Measurements from ENCODE around the gene MAPK1.

MAPK1 gene

DNA sequence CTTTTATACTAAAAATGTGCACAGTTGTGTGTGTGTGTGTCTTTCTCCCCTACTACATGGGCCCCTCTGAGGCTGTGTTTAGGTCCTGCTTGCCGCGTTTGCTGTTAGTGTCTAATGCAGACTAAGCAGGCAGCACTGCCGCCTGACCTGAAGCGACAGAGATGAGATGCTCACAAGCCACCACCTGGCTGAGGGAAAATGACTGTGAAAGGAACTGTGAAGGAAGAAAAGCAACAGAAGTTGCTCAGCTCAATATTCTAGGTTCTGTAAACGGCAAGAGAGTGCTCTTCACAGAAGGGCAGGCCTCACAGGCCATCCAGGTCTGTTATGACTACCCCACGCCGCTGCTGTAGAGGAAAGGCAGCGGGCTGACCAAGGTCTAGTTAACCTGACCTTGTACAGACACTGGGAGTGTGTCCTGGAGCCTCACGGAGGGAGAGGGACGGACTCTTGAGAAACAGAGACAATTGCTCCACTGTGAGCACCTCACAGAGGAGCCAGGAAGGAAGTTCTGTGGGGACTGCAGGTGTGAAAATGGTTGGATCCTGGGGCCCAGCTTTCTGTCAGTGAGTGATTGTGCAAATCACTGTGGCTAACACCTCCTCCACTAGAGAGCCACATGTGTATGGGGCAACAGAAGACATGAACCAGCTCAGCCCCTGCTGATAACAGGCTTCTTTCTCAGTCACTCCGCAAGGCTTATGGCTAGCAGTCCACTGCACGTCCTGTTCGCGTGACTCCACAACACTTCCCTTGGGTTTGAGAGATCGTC lies 100.6 kb downstream of the MAPK1 start:
- TF ChIP-seq, protein P1, sequence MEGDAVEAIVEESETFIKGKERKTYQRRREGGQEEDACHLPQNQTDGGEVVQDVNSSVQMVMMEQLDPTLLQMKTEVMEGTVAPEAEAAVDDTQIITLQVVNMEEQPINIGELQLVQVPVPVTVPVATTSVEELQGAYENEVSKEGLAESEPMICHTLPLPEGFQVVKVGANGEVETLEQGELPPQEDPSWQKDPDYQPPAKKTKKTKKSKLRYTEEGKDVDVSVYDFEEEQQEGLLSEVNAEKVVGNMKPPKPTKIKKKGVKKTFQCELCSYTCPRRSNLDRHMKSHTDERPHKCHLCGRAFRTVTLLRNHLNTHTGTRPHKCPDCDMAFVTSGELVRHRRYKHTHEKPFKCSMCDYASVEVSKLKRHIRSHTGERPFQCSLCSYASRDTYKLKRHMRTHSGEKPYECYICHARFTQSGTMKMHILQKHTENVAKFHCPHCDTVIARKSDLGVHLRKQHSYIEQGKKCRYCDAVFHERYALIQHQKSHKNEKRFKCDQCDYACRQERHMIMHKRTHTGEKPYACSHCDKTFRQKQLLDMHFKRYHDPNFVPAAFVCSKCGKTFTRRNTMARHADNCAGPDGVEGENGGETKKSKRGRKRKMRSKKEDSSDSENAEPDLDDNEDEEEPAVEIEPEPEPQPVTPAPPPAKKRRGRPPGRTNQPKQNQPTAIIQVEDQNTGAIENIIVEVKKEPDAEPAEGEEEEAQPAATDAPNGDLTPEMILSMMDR (conservative IDR thresholded peaks at IDR 0.05), result no peak
- no peak for TF ChIP-seq ZFX (IDR thresholded peaks at IDR 0.05)
- no peak overlapping the region for H3K27ac ChIP-seq

DNA sequence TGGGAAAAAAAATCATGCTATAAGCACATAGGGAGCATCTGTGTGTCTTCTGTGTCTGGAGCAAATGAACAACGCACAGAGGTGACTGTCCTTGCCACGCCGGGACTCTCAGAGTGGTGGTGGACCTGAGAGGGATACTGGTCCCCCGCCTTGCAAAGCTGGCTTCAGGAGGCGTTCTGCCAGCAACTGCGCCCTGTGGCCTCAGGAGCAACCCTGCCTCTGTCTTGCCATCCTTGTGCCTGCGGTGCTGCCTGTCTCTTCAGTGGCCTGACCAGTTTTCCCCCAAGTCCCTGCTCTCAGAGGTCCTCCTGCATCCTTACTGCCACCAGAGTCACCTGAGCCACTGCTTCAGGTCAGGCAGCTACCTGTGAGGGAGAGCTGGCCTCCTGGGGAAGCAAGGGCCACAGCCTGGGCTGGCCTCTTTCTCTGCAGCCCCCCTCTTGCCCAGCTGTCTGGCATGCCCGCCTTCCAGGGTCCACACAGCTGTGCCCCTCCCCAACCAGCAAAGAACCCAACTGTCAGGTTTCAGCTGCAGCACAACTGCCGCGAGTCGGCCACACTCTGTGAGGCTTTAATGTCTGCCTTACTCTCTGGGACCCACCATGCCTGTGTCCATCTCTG lies 101.4 kb downstream of the MAPK1 start:
- TF ChIP-seq, protein P1 (conservative IDR thresholded peaks at IDR 0.05), result no peak
- TF ChIP-seq ZFX (IDR thresholded peaks at IDR 0.05), result no peak
- no peak overlapping the region for H3K27ac ChIP-seq

DNA sequence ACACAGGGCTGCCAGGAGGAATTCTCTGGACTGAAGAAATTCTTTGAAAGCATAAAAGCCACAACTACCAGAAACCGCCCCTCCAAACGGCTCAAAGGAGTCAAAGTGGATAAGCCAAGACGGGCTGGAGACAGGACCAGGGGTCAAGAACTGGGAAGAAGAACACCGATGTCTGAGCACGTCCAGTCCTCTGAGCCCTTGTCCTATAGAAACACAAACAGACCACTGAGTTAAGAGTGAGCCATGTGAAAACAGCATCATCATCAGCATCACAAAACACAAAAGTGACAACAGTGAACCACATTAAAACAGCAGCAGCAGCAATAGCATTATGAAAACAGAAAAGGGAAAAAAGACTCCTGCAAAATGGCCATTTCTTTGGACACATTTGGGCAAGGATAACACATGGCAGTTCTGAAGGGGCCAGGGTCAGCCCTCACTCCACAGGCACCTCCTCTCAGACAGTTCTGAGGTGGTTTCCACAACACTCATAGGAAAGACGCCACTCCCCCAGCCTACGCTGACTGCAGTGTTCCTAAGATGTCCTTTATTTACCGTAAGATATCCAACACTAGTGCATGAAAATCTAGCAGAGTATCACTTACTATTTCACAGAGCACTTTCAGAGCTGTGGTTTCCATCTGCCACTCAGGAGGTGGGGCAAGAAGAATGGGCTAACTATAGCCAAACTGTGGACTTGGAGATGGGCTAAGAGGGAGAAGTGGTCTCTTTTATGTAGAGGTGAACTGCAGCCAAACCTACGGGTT lies 103.2 kb downstream of the MAPK1 start:
- H3K27ac ChIP-seq, result no peak overlapping the region
- TF ChIP-seq ZFX (IDR thresholded peaks at IDR 0.05), result no peak
- TF ChIP-seq, protein P1 (conservative IDR thresholded peaks at IDR 0.05), result no peak

DNA sequence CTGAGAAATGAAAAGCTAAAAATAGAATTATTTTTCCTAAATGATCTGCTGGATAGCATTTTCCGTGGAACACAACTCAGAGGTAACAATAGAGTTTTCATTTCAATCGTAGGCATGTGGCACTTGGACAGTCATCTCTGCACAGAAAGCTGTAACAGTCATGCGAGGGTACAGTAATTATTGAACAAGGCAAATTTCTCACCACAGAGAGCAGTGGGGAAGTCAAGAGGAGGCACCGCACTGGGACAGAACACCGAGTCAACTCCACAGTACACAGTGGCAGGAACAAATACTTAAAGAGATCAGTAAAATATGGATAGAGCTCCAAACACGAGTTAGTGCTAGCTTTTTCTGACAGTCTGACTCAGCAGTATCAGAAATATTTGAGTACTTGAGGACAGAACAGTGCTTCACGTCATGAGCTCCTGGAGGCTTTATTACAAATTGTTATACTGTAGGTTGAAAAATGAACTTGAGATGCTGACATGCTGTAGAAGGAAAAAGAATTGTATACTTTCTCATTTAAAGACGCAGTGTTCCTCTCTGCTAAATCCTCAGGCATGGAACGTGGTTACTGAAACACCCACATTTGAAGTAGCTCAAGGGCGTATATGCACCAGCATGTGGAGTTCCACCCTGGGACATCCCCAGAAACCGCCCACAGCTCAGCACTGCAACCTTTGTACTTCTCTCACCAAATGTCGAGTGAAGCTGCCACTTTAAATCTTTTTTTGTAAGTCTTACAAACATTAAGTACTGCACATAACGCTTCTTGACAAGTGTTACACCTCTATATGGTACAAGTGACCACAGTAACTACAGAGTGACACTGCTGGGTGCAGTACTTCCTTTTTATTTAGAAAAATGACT lies 104.5 kb downstream of the MAPK1 start:
- no peak overlapping the region for H3K27ac ChIP-seq
- TF ChIP-seq ZFX (IDR thresholded peaks at IDR 0.05), result no peak
- TF ChIP-seq, protein P1 (conservative IDR thresholded peaks at IDR 0.05), result no peak

DNA sequence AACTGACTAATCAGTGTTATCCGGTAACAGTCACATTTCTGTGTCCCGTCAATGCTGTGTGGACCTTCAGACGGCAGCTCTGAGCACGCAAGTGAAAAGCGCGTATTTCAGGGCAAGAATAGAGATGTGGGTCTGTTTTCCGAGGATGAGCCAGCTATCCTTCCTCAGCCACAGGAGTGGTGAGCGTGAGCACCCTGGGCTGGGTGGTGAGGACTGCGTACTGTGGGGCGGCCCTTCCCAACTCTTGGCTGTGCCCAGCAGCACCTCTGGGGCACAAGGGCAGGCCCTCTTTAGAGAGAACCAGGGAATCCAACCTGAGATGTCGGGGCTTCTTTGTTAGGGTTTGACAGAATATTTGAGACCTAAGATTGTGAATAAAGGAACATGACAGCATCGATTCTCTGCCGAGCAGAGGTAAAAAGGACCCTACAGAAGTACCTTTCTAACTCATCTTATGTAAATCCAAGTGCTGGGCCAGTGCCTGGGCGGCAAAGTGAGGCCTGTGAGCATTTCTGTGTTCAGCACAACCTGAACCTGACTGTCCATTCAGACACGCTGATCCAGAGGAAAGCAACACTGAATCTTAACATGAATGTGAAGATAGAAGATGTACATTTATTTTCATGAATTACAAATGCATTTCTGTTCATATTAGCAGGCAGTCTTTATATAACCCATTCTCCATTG lies 105.3 kb downstream of the MAPK1 start:
- TF ChIP-seq, protein P1 (conservative IDR thresholded peaks at IDR 0.05), result no peak
- no peak for TF ChIP-seq ZFX (IDR thresholded peaks at IDR 0.05)
- H3K27ac ChIP-seq, result no peak overlapping the region

DNA sequence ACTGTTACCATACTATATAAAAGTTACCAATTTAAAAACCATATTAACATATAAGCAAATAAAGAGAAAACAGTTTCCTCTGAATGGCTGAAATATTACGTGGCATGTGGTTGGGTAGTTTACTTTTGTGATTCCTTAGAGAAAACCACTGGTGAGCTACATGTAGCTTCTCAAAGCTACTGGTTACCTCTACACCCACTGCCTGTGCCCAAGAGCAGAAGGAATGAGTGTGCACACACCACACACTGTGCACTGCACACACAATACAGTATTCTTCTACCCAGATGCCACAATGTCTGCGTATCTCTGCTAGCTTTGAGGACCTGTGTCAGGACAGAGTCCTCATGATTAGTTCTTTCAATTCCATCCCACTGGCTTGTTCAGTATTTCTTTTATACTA lies 106.4 kb downstream of the MAPK1 start:
- no peak overlapping the region for H3K27ac ChIP-seq
- TF ChIP-seq, protein P1 (conservative IDR thresholded peaks at IDR 0.05), result no peak
- no peak for TF ChIP-seq ZFX (IDR thresholded peaks at IDR 0.05)
